Psoas muscle (tissue), 8 donors: ENCODE data around the gene SYNPR. TPM values are rescaled to one million over a fixed set of nuclear protein-coding genes. Genes with fewer than 3 reads are reported as not detected.

Experiments
- ATAC-seq, 4 donors: fragments of 200-7000 bp; cut with Tn5 transposase; one replicate each; pipeline ENCODE4 v1.9.1; 2020; ENCODE audit warnings: moderate library complexity in 3 of 4, mild to moderate bottlenecking in 2 of 4
- DNase-seq, 2 donors: peaks; one replicate each; pipeline ENCODE4 v3.0.0-alpha.2; 2020
- H3K27ac ChIP-seq: fragments of 200-600 bp; one replicate; pipeline ENCODE4 v1.8.0; 2022
- H3K27me3 ChIP-seq, 3 donors: fragments of 200-600 bp in 1 of 3; one replicate each; pipeline versions ENCODE4 v1.6.1 to v1.8.0; 2013 to 2022; ENCODE audit warnings: low read length in 2 of 3, mild to moderate bottlenecking in 2 of 3, moderate library complexity in 1 of 3; ENCODE audit not compliant: insufficient read depth in 3 of 3
- H3K36me3 ChIP-seq, 2 donors: fragments of 200-600 bp in 1 of 2; one replicate each; pipeline versions ENCODE4 v1.6.1 to v1.8.0; 2013 to 2022; ENCODE audit warnings: low read depth in 1 of 2, mild to moderate bottlenecking in 1 of 2, moderate library complexity in 1 of 2; ENCODE audit not compliant: insufficient read depth in 1 of 2
- H3K4me1 ChIP-seq: fragments of 200-600 bp; one replicate; pipeline ENCODE4 v1.8.0; 2022
- H3K4me3 ChIP-seq: fragments of 200-600 bp; one replicate; pipeline ENCODE4 v1.8.0; 2022; ENCODE audit warnings: mild to moderate bottlenecking
- H3K9me3 ChIP-seq: fragments of 200-600 bp; one replicate; pipeline ENCODE4 v1.8.0; 2022
- WGBS, 3 donors: extraction: QIAGEN DNeasy Blood & Tissue Kit; methylation state at CpG; one replicate each; pipeline versions ENCODE4 v1.1.6 to v1.1.7; 2013; 5-methylcytosine and 5-hydroxymethylcytosine counted together
- intact Hi-C, 2 donors: fragments of 100-400 bp; cut with DNase I; formaldehyde crosslinking; loops; one replicate each; pipeline versions ENCODE4 v1.11.0 to v1.14.2; 2022
- polyA plus RNA-seq, 3 donors: library from polyadenylated mRNA; stranded (reverse); fragments of 200-250 nt; gene quantifications; one replicate each; pipeline ENCODE4 v1.2.3, GENCODE V29; 2013
- total RNA-seq, 4 donors: library from RNA; stranded (reverse); fragmentation: NEBNext Ultra II Directional in 2 of 4; extraction: Animal tissue kit (Norgen Biotek cat#: 25700) in 2 of 4; gene quantifications; one replicate each; pipeline versions ENCODE4 v1.2.1 to v1.2.4, GENCODE V29; 2021 to 2023
- TF ChIP-seq, protein P1 (sequence below): fragments of 200-600 bp; IDR thresholded peaks from one replicate; pipeline ENCODE4 v1.8.0; 2022; ENCODE audit warnings: antibody characterized with exemption
- donor health status: healthy with polysubstance abuse.
- donor health status: DM: no; HTN: no; CAD: no; lungs with moderate emphysema.
- donor health status: Bipolar disorder and iron deficiency.
- donor health status: healthy.
- donor health status: DM: yes; HTN: yes; CAD: no.
- donor health status: DM: no; HTN: no; CAD: no.
- donor health status: DM: no; HTN: no; CAD: no.
- donor health status: DM: yes; HTN: yes; CAD: no.

The SYNPR gene
- total and polyA plus RNA-seq, 7 donors = 0.03 TPM; not detected in 6

DNA sequence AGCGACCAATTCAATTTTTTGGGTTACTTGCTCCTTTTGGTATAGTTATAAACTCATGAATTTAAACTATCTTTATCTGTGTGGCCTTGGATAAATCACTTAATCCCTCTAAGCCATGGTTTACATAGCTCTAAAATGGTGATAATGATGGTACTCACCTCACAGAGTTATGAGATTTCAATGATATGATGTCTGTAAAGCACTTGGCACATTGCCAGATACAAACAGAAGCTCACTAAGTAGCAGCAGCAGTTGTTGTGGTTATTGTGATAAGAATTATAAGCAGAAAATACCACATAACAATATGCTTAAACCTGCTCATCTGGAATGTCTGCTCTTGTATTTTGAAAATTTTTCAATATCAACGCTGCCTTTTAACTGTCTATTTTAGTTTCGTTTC lies 189.3 kb downstream of the SYNPR start:
- no peaks in the 10 kb centered on the region for H3K27me3 ChIP-seq
- intact Hi-C loops = no loop called here
- 79 to 82% (median 81%) methylated on average over 3 of the region's 3 CpGs for WGBS, 3 donors

DNA sequence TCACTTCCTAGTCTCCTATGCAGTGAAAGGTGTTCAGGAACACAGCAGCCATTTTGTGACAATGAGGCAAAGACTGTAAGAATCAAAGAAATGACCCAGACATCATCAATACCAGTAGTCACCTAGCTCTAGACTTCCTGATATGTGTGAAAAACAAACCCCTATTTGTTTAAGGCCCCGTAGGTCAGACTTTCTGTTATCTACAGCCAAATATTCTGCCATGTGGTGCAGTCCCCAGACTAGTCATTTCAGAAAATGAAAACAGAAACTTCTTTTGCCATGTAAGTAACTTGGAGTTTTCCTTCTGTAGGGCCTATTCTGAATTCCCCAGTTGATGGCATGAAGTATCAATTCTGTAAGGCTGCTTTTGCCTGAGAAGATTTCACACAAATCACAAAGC lies 192.6 kb downstream of the SYNPR start:
- H3K4me1 ChIP-seq = no peaks in the 10 kb centered on the region
- H3K4me3 ChIP-seq = no peak overlapping the region
- H3K36me3 ChIP-seq = no peaks in the 10 kb centered on the region
- DNase-seq (no peak), ATAC-seq (no peak)
- no peaks in the 10 kb centered on the region for H3K9me3 ChIP-seq
- TF ChIP-seq, protein P1, sequence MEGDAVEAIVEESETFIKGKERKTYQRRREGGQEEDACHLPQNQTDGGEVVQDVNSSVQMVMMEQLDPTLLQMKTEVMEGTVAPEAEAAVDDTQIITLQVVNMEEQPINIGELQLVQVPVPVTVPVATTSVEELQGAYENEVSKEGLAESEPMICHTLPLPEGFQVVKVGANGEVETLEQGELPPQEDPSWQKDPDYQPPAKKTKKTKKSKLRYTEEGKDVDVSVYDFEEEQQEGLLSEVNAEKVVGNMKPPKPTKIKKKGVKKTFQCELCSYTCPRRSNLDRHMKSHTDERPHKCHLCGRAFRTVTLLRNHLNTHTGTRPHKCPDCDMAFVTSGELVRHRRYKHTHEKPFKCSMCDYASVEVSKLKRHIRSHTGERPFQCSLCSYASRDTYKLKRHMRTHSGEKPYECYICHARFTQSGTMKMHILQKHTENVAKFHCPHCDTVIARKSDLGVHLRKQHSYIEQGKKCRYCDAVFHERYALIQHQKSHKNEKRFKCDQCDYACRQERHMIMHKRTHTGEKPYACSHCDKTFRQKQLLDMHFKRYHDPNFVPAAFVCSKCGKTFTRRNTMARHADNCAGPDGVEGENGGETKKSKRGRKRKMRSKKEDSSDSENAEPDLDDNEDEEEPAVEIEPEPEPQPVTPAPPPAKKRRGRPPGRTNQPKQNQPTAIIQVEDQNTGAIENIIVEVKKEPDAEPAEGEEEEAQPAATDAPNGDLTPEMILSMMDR = no peak
- H3K27me3 ChIP-seq = no peaks in the 10 kb centered on the region
- WGBS, 3 donors = 76 to 82% (median 76%) methylated on average over 1 of the region's 1 CpG
- intact Hi-C loops = no loop called here
- no peak overlapping the region for H3K27ac ChIP-seq

More for the DNA sequence above, 189.3 kb downstream of the SYNPR start:
- ATAC-seq (no peak), DNase-seq (no peak)
- Histone ChIP-seq H3K36me3 (no peaks in the 10 kb centered on the region), H3K4me3 (no peak overlapping the region), H3K27ac (no peak overlapping the region), H3K4me1 (no peaks in the 10 kb centered on the region), H3K9me3 (no peaks in the 10 kb centered on the region)
- TF ChIP-seq, protein P1 = no peak

DNA sequence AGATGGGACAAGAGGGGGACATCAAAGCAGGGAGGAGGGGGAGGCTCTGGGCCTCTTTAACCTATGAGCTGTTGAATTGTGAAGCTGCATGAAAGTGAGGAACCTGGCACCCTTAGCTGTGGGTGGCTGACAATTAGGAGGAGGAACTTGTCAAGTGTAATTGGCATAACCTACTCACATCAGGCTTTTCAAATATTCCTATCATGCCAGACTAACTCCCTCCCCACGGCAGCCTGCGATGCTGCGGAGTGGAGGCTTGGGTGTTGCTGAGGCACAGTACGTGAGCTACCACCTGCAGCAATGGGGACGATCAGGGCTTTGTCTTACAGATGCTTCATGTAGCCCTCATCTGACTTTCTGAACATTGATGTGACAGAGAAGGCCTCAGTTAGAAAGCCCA lies 193.7 kb downstream of the SYNPR start:
- H3K27me3 ChIP-seq = no peaks in the 10 kb centered on the region
- no peak overlapping the region for H3K27ac ChIP-seq
- no peak for DNase-seq
- H3K9me3 ChIP-seq = no peaks in the 10 kb centered on the region
- intact Hi-C loops = no loop called here
- H3K4me1 ChIP-seq = no peaks in the 10 kb centered on the region
- TF ChIP-seq, protein P1 = no peak
- no peak for ATAC-seq
- no peak overlapping the region for H3K4me3 ChIP-seq
- WGBS, 3 donors = 66 to 75% (median 68%) methylated on average over 5 of the region's 5 CpGs
- H3K36me3 ChIP-seq = no peaks in the 10 kb centered on the region

DNA sequence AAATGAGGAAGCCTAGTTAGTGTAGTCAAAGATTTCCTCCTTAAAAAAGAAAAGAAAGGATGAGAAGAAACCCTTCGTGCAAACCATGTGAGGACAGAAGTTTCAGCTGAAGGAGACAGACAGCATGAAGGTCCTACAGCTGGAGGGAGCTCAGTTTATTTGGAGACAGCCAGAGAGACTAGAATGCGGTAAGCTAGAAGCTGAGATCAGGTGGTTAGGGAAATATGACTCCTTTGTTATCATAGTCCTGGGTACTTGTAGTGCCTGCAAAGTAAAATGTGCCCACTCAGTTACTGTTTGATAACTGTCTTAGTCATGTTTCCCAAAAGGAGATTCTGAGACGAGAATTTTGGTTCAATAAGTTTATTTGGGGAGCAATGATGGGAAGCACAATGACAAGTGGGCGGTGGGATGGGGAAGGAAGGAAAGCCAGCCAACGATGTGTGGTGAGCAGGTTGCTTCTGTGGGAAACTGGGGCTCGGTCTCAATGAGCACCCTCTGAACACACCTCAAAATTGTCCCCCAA lies 195.6 kb downstream of the SYNPR start:
- Histone ChIP-seq H3K4me3 (no peak overlapping the region), H3K4me1 (no peaks in the 10 kb centered on the region), H3K9me3 (no peaks in the 10 kb centered on the region), H3K27me3 (no peaks in the 10 kb centered on the region), H3K27ac (no peak overlapping the region), H3K36me3 (no peaks in the 10 kb centered on the region)
- intact Hi-C loops = no loop called here
- DNase-seq (no peak), ATAC-seq (no peak)
- TF ChIP-seq, protein P1 = no peak
- 67 to 73% (median 73%) methylated on average over 6 of the region's 6 CpGs for WGBS, 3 donors
